Amniotic epithelial cell (primary cell): ENCODE results near the gene GOLGA6A.

Experiments
- DNase-seq: peaks from one replicate; pipeline ENCODE4 v3.0.0-alpha.2; 2010; ENCODE audit warnings: low read depth

GOLGA6A gene

DNA sequence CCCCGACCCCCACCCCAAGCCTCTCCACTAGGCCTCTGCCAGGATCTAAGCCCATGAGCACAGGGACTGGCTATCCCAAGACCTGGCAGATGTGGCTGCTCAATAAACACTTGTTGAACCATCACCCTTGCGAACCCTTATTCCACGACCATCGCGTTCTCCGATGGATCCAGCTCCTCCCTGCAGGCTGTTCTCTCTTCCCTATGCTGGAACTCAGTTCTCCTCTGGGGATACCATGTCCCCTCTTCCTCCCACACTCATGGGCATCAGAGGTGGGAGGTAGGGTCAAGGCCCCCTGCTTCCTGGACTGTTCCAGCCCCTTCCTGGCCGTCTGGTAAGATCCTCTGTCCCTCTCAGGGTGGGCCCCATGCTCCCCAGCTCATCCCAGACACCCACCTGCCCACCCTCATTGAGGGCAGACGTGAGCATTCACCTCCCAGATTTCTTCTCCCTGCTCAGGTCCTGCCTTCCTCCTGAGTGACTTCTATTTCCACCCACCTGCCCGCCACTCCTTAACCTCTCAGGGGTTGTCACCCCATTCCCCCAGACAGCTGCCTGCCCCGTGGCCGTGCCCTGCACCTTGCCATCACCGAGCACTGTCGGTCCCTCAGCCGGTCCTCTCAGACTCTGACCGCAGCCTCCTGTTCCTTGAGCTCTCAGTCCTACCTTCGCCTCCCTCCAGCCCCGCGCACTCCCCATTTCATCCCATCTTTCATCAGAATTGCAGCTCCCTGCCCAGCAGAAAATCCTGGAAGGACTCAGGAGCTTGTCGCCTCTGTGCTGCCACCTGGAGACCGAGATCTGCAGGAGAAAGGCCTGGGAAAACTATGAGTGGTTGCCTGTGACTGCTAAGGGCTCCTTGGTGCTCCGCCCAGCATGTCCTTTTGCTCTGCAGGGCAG, 45.8 kb downstream of the GOLGA6A start:
- peak; percentile 59 for DNase-seq

DNA sequence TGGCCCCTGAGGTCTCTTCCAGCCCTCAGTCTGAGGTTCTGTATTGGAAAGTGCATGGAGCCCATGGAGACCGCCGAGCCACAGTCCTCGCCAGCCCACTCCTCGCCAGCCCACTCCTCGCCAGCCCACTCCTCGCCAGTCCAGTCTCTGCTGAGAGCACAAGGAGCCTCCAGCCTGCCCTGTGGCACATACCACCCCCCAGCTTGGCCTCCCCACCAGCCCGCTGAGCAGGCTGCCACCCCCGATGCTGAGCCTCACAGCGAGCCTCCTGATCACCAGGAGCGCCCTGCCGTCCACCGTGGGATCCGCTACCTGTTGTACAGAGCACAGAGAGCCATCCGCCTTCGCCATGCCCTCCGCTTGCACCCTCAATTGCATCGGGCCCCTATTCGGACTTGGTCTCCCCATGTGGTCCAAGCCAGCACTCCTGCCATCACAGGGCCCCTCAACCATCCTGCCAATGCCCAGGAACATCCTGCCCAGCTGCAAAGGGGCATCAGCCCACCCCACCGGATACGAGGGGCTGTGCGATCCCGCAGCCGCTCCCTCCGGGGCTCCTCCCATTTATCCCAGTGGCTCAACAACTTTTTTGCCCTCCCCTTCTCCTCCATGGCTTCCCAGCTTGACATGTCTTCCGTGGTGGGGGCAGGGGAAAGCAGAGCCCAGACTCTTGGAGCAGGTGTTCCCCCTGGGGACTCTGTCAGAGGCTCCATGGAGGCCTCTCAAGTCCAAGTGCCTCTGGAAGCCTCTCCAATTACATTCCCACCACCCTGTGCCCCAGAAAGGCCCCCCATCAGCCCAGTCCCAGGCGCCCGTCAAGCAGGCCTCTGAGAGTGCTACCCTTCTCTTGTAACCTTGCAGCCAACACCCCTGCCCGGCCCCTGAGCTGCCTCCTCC, 47.0 kb downstream of the GOLGA6A start:
- no peak for DNase-seq

DNA sequence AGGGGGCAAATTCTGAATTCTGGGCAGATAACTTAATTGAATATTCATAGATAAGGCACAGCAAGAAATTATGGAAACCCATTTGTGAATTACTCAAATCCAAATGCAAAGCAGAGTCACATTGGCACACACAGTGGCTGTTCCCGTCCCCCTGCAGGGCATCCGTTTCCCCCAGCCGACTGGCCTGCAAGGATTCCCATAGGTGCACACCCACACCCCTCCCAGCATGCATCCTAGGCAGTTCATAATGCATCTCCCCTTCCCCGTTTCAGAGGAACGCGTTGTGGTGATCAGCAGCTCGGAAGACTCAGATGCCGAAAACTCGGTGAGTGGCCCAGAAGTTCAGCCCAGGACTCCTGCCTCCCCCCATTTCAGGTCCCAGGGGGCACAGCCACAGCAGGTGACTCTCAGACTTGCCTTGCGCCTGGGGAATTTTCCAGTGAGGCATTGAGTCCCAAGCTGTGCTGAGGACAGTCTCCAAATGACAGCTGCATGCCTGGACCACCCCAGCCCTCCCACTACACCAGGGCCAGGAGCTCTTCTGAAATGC, 48.1 kb downstream of the GOLGA6A start:
- DNase-seq = no peak

DNA sequence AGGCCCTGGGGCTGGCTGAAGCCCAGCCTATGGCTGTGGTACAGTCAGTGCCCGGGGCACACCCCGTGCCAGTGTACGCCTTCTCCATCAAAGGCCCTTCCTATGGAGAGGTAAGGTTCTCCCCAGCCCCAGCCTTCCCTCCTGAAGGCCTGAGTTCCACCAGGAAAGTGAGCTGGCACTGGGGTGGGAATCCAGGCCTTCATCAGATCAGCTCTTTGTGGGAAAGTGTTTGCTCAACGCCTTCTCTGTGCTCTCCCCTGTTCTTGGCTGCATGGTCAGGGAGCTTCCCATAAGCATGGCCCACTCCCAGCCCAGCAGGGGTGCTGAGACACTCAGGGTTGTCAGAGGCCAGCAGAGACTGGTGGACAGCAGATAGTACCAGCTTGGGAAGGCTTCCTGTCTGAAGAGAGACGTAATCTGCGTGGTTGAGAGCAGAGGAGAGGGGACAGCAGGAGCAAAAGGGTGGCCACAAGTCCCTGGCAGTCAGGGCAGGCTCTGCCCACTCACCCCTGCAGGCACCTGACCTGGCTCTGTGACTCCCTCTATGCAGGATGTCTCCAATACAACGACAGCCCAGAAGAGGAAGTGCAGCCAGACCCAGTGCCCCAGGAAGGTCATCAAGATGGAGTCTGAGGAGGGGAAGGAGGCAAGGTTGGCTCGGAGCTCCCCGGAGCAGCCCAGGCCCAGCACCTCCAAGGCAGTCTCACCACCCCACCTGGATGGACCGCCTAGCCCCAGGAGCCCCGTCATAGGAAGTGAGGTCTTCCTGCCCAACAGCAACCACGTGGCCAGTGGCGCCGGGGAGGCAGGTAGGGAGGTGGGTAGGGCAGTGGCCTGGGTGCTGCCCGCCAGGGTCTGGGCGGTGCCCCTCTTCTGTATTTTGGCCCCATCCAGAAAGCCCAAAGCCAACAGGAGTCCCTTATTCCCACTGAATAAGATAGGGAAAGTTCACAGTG, 49.5 kb downstream of the GOLGA6A start:
- DNase-seq = no peak

DNA sequence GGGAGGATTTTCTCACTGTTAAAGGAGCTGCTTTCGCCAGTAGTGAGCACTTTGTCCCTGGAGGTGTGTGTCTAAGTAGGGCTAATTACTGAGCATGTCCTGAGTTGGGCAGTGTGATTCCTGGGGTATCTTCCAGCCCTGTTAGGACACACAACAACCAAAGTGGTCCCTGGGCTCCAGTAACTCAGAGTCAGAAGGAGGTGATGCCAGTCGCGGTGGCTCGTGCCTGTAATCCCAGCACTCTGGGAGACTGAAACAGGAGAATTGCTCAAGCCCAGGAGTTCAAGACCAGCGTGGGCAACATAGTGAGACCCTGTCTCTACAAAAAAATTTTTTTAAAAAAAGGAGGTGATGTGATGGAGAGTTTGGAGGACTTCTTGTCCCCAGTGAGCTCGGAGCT, 50.3 kb downstream of the GOLGA6A start:
- no peak for DNase-seq

DNA sequence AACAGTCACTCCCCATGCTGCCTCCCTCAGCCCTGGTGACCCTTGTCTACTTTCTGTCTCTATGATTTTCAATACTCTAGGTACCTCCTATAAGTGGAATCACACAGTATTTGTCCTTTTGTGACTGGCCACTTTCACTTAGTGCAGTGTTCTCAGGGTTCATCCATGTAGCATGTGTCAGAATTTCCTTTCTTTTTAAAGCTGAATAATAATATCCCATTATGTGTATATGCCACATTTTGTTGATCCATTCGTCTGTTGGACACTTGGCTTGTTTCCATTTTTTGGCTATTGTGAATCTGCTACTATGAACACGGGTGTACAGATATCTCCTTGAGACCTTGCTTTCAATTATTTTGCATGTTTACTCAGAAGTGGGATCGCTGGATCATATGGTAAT, 53.7 kb downstream of the GOLGA6A start:
- DNase-seq = no peak

DNA sequence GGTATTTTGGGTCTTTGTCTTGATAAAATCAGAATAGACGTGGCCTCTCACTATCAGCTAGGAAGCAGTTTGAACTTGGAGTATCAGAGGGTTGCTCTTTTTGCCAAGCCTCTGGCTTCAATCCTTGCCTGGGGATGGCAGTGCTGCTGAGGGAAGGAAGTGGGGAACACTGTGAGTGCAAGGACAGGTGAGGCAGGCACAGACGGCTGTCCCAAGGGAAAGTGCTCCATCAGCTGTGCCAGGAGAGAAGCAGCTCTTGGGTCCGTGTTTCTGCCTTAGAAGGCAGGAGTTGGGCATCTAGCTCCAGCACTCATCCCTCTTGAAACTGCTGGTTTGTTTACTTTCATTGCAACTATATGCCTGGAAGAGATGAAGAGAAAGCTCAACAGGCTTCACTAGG, 54.7 kb downstream of the GOLGA6A start:
- no peak for DNase-seq

DNA sequence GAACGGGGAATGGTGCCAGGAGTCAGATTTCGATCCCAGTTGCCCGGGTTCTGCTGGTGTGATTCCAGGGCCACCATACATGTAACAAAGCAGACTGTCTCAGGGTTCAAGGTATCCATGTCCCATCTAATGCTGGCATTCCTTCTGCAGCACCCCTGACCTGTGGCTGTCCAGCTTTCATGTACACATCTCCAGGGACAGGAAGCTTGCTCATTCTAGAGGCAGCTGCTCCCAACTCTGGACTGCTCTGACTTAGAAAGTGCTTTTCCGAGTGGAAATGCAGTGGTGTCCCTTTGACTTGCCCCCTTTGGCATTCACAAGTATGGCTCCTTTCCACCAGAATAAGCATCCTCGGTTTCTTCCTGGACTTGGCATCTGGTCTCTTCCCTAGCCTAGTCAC, 56.9 kb downstream of the GOLGA6A start:
- no peak for DNase-seq

DNA sequence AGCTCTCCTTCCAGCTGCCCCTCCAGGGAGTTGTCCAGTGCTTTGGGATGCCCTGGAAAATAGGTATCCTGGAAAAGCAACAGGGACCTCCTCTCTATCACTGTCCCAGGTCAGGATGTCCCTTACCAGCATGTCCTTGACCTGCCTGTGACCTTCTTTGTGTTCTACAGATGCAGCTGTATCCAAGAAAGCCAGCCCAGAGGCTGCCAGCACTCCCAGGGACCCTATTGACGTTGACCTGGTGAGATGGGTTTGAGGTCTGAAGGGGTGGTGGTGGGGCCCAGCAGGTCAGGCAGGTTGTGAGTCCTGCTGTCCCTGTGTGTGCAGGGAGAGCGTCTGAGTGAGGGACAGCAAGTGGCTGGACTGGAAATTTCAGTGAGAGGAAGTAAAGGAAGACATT, 57.7 kb downstream of the GOLGA6A start:
- DNase-seq = no peak

DNA sequence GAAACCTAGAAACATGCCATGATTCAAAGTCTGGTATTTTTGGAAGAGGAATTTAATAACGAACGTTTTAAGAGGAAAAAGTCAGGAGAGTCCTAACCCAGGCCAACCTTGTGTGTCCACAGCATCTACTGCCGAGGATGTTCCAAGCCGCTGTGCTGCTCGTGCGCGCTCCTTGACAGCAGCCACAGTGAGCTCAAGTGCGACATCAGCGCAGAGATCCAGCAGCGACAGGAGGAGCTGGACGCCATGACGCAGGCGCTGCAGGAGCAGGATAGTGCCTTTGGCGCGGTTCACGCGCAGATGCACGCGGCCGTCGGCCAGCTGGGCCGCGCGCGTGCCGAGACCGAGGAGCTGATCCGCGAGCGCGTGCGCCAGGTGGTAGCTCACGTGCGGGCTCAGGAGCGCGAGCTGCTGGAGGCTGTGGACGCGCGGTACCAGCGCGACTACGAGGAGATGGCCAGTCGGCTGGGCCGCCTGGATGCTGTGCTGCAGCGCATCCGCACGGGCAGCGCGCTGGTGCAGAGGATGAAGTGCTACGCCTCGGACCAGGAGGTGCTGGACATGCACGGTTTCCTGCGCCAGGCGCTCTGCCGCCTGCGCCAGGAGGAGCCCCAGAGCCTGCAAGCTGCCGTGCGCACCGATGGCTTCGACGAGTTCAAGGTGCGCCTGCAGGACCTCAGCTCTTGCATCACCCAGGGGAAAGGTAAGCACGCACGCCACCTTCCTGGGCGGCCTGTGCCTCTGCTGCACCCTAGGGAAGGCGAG, 59.5 kb downstream of the GOLGA6A start:
- no peak for DNase-seq
